NCI-H1417 treated with DMSO at 0.1 percent for 48 hours (cell line): ENCODE measurements around the gene KAZALD1.

Experiments used
- DNase-seq: peaks from one replicate; lab custom pipeline; 2025; lab: John Stamatoyannopoulos, UW

KAZALD1 gene

DNA sequence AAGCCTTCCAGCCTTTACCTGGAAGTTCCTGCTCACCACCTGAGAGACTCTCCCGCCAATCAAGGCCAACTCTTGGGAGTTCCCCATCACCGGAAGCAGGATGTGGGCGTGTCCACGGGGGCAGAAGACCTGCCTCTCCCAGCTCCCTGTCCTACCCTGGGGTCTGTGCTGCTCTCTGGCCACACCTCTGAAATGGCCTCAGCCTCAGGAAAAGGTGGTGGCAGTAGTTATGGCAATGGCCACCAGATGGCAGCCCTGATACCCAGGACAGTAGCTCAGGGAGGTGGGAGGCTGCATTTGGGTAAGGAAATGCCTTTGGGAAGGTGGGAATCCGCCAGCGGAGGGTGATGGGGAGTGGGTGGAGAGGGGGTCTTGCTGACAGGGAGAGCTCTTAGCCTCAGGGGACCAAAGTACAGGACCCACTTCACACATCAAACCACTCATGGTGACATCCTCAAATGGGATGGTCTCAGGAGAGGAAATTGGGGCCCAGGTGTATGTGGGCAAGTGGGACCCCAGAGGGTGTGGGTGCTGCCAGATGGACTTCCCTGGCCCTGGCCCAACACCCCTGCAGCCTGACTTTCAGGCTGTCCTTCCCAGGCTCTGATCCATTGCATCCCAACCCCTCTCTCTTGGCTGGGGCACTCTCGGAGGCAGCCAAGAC, 33.9 kb downstream of the KAZALD1 start:
- no peak for DNase-seq

DNA sequence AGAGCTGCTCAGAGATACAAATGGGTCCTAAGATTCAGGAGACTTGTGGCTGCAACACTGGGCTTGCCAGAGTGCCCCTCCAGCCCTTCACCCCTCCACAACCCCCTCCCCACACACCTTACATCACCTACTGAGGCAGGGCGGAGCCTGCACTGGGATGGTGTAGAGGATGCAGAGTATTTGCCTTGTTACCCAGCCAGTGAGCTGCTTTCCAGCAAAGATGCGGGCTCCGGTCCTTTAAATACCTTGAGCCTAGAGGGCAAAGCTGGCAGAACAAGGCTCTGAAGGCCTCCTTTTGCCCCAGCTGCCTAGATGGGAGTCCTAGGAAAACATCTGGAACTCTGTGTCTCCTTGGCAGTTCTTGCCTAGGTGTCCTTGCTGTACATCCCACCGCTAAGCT, 34.6 kb downstream of the KAZALD1 start:
- DNase-seq: no peak

DNA sequence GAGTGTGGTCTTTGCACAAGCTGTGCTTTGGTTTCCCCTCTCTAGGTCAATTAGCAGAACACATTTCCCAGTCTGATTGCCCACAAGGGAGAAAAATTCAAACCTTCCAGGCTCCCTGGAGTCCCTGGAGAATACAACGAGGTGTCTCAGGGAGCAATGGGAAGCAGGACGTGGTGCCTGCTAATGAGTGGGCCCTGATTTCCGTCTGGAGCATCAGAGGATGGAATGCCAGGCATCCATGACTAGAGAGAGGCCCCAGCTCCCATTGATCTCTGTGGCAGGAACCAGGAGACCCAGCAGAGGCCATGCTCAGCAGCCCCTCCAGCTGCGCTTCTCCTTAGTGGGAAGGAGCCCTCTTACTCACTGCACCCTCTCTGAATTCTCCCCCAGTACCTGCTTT, 36.1 kb downstream of the KAZALD1 start:
- DNase-seq: no peak

DNA sequence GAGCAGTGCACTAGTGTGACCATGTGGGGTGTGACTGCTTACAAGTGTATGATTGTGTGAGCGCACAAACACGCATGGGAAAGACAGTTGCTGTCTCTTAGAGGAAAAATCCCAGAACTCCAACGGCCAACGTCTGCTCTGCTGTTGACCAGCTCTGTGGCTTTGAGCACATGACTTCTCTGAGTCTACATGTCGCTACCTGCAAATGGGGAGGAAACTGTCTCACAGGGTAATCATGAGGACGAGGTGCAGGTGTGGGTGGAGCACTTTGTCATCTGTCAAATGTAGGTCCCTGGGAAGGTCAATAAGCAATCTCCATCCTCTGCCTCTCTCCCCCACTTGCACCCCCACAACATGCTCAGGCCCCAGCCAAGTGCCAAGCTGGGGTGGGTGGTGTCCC, 38.1 kb downstream of the KAZALD1 start:
- no peak for DNase-seq

DNA sequence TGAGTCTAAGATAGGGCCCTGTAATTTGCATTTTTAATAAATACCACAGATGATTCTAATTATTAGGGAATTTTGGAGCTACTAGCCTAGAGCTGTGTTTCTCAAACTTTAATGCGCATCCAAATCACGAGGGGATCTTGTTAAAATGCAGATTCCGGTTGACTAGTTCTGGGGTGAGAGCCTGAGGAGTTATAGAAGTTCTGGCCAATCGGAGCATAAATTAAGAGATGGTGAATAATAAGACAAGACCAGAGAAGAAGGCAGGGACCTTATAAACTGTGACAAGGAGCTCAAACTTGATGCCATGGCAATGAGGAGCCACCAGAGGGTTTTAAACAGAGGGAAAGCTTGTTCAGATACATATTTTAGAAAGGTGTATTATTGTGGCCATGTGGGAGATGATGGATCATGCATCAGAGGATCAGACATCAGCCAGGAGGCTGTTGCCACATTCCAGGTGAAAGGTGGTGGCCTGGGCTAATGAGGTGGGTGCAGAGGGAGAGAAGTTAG, 39.6 kb downstream of the KAZALD1 start:
- no peak for DNase-seq

DNA sequence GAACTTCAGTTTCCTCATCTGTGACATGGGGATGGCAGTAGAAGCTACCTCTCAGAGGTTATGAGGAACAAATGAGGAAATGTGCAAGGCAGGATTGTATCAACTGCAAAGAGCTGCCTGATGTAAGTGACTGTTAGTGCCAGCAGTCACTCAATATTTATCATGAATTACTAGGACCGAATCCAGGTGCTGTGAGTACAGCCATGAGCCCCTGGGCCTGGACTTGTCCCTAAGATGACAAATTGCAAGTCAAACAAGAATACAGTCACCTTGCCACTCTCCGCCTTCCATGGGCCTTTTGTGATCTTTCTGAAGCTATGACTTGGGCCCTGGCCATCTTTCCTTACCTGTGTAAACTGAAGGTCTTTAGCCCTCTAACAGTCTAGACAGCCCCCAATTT, 41.6 kb downstream of the KAZALD1 start:
- no peak for DNase-seq

DNA sequence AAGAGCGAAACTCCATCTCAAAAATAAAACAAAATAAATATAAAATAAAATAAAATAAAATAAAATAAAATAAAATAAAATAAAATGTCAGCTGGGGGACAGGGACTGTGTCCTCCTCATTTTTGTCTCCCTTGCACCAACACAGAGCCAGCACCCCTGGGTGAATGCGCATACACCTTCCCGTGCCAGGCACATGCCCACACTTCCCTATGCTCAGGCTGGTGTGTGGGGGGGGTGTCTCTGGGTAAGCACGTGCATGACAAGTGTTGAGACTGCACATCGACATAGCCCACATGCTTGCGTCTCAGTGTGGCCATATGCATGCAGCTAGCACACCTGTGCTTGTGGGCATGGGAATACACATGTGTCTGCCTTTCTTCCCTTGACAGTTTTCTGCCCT, 44.6 kb downstream of the KAZALD1 start:
- no peak for DNase-seq

DNA sequence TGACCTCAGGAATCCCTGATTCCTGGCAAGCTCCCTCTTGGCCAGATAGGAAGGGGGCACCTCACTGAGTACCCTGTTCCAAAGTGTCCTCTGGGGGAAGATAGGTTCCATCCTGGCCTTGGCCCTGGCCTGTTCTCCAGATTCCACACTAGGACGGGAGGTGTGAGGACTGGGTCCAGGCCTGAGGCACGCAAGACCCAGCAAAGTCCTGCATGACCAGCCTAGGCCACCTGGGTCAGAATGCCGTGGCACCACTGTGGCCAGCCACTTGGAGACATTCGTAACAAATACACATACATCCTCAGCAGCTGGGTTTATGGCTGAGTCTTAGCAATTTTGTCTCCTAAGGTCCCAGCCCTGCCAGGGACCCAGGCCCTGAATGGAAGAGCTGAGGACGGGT, 46.0 kb downstream of the KAZALD1 start:
- no peak for DNase-seq

DNA sequence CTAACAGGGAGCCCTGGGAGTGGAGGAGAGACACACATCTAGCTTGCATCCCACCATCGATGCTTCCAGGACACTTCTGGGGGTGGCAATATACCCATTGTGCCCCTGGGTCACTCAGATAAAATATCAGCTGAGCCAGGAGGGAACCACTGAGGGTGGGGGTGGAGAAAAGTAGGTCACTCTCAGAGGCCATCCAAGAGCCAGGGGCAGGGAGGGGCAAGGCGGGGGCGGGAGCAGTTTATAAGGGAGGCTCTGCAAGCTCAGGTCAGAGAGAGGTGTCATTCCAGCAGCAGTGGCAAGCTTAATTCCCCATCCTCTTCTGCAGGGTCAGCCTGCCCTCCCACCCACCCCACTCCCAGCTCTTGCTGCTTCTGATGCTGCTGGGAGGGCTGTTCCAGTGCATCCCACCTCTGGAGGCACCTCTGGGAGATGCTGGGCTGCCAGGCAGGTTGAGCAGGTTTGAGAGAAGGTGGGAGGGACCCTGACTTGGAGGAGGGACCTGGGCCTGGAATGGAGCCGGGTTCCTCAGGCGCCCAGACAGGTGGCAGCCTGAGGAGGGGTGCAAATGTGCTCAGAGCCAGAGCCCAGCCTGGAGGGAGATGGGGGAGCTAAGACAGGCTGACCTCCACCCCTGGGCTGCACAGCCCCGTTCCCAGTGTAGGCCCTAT, 49.2 kb downstream of the KAZALD1 start:
- DNase-seq: no peak

DNA sequence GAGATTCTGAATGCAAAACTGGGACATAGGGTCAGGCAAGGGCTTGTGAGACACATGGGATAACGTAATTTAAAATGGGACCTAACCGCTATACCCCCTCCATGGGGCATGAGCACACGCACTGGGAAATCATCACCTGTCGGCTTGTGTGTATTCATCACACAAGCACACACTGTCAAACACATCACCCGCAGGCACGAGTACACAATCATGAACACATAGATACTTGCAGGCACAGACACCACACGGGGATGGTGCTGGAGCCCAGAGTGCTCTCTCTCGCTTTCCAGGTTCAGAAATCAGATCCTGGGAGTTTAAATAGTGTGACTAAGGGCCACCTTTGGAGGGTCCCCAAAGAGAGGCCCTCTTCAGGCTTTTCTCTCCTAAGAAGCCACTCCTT, 49.8 kb downstream of the KAZALD1 start:
- DNase-seq: no peak

DNA sequence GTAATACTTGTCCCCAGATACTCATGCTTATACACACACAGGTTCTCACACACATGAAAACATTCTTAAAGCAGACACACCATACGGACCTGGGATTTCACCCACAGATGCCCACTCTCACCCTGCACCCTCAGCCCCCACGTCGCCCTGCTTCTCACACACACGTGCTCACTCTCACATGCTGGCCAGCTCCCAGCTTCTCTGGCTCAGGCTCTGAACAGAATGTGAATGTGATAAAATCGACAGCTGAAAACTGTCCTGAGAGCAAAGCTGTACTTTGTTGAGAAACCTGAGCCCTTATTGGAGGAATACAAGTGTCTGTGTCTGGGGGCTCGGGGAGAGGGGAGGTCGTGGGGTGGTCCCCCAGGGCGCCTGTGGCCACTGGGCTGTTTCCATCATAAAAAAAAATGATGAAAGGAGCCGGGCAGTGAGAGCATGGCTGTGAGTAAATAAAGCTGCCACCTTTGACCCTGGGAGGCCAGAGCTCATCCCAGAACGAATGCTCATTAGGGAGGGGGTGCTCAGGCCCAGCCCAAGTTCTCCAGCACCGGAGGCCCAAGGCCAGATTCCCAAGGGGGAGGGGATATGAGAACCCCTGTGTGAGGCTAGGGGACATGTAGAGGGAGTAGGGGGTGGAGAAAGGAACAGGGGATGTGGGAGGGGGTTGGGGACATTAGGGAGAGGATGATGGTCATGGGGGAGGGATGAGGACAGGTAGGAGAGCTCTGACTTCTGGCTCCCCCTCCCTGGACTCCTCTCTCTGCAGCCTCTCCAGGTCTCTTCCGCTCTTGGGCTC, 51.2 kb downstream of the KAZALD1 start:
- no peak for DNase-seq

DNA sequence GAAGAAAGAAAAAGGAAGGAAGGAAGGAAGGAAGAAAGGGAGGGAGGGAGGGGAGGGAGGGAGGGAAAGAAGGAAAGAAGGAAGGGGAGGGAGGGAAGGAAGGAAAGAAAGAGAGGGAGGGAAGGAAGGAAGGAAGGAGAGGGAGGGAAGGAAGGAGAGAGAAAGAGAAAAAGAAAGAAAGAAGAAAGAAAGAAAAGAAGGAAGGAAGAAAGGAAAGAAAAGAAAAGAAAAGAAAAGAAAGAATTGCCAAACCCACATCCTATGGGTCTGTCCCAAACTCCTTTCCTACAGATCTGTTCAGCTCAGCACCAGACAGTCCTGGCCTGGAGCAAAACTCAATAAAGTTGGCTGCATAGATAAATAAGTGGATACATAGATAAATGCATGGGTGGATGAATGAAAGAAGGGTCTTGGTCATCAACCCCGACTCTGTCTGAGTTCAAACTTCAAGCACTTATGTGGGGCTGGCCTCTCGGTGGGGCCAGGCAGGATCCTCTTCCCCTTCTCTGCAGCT, 52.2 kb downstream of the KAZALD1 start:
- DNase-seq: no peak

DNA sequence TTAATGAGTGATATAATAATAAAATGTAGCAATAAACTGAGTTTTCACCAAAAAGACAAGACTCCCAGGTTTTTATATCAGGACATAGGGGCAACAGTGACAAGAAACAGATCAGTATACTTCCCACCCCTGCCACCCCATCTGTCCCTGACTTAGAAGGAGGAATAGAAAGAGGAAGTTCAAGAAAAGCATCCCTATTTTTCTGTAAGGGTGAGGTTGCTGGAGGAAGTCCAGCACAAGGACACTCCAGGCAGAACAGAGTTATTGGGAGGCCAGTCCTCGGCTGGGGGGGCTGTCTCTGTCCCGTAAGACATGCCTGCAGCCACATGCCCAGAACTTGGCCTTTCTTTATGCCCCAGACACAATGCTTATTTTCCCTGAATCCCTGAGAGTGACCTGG, 52.9 kb downstream of the KAZALD1 start:
- no peak for DNase-seq
